IMR-90 (cell line): ENCODE measurements around the gene LRRC56.
"Not testable (repeated sequence)": the region's sequence is repeated elsewhere in the genome, so short reads cannot be mapped to it uniquely, and the experiment has no call there.

Experiments
- CTCF ChIP-seq: conservative IDR thresholded peaks from 2 replicates; pipeline ENCODE4 v1.5.1; 2012; ENCODE audit warnings: mild to moderate bottlenecking, low read depth, low read length, improper control_type of control experiment
- POLR2A ChIP-seq: IDR thresholded peaks from 2 replicates; pipeline ENCODE4 v1.6.1; 2012; ENCODE audit warnings: mild to moderate bottlenecking, low read depth, low read length

GRCh38 chr11:516918-517685 lies 20.2 kb upstream of the LRRC56 start:
- not testable (repeated sequence) for TF ChIP-seq POLR2A, CTCF
